Urothelium cell line (cell line): ENCODE measurements around the gene WWOX.

Experiments used
- DNase-seq: peaks from one replicate; pipeline ENCODE4 v3.0.0; 2011; ENCODE audit warnings: low spot score, mixed read lengths
- FAIRE-seq: peaks from 2 replicates; lab custom pipeline; 2011; peaks lifted over from hg19 to GRCh38; lab: Jason Lieb, UNC

Gene WWOX

DNA sequence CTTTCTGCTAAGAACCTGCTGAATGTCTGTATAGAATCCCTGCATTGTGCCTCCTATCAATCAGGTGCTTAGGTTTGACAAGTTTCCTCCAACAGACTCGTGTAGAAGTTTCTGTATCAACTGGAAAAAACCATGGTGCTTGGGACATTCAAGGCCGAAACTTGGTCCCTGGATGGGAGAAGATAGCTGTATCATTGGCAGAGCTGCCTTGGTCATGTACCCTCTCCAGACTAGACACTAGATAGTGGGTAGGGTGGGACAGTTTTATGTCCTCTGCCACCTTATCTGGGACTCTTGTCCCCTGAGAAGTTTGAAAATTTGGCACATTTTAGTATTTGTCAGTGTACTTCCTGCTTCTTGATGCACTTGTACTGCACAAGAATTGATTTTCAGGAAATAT, 520.8 kb downstream of the WWOX start:
- no peak for FAIRE-seq
- no peak for DNase-seq

DNA sequence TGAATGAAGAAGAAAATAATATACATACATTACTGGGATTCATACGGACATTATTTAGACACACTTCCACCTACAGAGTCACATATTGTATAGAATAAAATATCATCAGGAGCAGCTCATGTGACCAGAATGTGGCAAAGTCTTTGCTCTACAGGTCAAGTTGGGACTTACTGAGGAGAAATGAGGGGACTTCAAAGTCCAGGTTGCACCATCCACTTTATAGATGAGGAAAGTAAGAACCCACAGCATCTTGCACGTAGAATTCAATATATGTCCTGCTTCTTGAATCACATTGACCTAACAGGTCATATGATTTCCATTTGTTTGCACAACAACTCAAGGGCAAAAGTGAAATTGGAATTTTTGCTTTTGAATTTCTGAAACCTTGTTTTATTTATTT, 524.3 kb downstream of the WWOX start:
- no peak for DNase-seq
- no peak for FAIRE-seq

DNA sequence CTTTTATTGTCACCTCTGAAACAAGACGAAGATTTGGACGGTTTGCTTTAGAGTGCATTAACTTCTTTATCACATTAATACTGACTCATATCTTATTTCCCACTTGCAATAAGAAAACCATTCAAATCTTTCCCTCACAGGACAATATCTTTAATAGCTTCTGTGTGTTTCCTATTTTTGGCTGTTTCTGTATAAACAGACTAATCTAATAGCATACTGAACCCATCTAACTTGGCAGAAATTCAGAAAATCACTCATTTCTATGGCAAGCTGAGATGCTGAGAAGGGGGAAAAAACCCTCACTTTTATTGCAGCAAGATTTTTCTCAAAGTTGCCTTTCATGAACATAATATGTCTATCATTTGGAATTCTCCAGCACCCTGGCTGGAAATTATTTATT, 524.9 kb downstream of the WWOX start:
- no peak for FAIRE-seq

GRCh38 chr16:78628461-78629045, 529.1 kb downstream of the WWOX start:
- no peak for DNase-seq
- FAIRE-seq, result no peak

More for the DNA sequence above, 524.9 kb downstream of the WWOX start:
- DNase-seq, result no peak

GRCh38 chr16:78629173-78629572, 529.7 kb downstream of the WWOX start:
- DNase-seq (no peak), FAIRE-seq (no peak)

- FAIRE-seq (no peak), DNase-seq (no peak)
These were observed 530.6 kb downstream of the WWOX start for GRCh38 chr16:78630102-78630501.

DNA sequence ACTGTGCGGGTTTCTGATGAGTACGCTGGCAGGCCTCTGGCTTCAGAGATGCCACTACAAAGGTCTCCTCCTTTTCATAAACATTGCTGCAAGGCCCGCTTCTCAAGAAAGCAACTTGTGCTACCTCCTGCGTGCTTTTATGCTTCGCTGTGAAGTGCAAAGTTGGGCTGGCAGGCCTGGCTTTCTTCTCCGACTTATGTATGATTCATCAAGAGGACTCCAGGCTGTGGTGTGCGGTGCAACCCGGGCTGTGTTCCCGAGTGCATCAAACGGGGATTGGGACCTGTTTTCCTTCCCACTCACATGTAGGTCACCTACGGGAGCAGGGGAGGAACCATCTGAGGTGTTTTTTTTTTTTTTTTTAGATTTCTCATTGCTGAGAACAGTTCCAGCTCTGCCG, 534.1 kb downstream of the WWOX start:
- DNase-seq (peak; percentile 28), FAIRE-seq (no peak)

DNA sequence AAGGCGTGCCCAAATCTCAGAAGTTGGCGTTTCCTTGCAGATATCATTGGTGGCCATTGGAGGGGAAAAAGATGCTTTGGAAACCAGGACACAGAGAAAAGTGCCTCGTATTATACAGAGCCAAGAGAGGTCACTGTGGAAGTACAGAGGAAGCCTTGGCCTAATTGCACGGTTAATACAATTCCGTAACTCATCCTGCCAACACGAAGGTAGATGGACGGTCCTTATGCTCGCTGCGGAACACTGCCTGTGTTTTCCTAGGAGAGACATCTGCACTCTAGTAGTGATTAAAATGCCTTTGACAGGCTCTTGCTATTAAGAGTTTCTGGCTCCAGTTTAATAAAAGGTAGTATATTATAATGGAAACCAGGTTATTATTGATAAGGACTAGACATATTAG, 536.4 kb downstream of the WWOX start:
- no peak for FAIRE-seq
- no peak for DNase-seq

DNA sequence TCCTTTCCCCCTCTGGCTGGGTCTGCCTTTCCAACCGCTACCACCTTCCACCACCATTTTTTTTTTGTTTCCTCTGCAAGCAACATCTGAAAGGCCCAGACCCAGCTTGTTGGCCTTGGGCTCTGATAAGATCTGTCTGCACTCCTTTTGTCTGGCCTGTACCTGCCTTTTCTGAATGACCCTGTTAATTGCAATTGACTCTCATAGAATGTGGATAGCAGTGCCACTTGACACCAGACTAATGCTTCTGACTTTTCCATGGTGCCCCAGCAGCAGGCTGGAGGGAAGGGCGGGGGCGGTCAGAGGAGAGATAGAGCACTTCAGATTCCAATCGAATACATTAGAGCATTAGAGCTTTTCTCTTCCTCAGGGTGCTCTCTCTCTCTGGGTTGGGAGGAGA, 538.9 kb downstream of the WWOX start:
- FAIRE-seq, result no peak

GRCh38 chr16:78639775-78640174, 540.3 kb downstream of the WWOX start:
- DNase-seq, result no peak
- no peak for FAIRE-seq

More for the DNA sequence above, 538.9 kb downstream of the WWOX start:
- DNase-seq, result no peak

DNA sequence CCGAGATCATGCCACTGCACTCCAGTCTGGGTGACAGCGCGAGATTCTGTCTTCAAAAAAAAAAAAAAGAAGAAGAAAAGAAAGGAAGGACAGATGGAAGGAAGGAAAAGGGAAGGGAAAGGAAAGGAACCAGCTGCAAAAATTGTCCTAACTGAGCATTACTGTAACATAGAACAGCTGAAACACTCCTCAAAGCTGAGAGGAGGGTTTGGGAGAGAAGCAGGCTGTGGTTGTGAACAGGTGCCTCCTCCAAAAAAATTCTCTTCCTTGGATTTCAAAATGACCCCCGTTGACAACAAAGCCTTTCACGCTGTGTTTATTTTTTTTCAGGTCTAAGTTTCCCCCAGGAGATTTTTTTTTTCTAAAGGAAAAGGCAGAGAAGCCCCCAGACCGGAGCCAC, 541.4 kb downstream of the WWOX start:
- FAIRE-seq (no peak), DNase-seq (no peak)

- no peak for DNase-seq
- FAIRE-seq, result no peak
These were observed 542.0 kb downstream of the WWOX start for GRCh38 chr16:78641433-78641832.

- DNase-seq (no peak), FAIRE-seq (no peak)
These were observed 543.3 kb downstream of the WWOX start for GRCh38 chr16:78642621-78643285.

GRCh38 chr16:78645657-78646056, 546.2 kb downstream of the WWOX start:
- no peak for DNase-seq
- no peak for FAIRE-seq

- FAIRE-seq, result no peak
- no peak for DNase-seq
These were observed 547.6 kb downstream of the WWOX start for GRCh38 chr16:78647019-78647418.

DNA sequence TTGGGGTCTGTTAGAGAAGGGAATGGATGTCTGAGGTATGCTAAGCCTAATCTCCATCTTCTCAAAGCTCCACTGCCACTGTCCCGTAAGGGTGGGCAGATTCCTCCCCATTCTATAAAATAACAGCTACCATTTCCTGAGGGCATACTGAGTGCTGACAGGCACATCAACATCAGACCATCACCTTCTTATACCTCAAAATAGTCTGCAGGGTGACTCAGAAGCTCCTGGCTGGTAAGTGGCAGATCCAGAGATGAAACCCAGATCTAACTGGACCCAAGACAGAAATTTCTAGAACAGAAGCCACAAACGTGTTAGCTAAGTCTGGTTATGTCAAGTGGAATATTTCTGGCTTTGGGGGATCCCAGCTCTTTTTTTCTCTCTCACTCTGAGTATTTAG, 548.0 kb downstream of the WWOX start:
- DNase-seq (no peak), FAIRE-seq (no peak)

- DNase-seq (no peak), FAIRE-seq (no peak)
These were observed 549.1 kb downstream of the WWOX start for GRCh38 chr16:78648517-78648916.

DNA sequence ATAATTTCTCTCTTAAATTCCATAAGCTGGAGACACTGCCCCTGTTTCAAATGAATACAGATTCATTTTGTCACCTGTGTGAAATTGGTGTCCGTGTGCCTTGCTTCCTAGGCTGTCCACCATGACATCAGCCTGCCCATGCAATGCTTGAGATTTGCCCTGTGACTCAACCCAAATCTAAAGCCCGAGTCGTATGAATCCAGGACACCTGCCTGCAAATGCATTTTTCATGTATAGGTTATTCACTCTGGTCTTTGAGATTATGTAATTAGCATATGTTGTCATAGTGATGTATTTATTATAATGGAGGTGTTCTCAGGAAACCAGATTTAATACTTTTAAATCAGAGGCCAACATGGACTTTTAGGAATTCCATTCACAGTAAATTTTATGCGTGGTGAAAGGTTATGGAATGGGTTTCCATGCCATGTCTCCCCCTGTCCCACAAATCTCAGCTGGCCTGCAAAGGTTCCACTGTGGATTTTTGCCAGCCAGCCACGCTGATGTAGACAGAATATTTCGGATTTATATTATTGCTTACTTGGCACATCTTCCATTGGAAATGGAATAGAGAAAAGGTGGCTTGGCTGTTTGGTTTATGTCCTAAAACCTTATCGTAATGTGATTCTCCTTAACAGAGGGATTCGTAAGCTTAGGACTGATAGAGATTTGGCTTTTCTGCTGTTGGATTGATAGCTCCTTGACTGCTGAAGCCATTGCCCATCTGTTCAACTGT, 551.1 kb downstream of the WWOX start:
- FAIRE-seq, result no peak
- no peak for DNase-seq

- no peak for DNase-seq
- FAIRE-seq, result no peak
These were observed 555.5 kb downstream of the WWOX start for GRCh38 chr16:78654929-78655328.

DNA sequence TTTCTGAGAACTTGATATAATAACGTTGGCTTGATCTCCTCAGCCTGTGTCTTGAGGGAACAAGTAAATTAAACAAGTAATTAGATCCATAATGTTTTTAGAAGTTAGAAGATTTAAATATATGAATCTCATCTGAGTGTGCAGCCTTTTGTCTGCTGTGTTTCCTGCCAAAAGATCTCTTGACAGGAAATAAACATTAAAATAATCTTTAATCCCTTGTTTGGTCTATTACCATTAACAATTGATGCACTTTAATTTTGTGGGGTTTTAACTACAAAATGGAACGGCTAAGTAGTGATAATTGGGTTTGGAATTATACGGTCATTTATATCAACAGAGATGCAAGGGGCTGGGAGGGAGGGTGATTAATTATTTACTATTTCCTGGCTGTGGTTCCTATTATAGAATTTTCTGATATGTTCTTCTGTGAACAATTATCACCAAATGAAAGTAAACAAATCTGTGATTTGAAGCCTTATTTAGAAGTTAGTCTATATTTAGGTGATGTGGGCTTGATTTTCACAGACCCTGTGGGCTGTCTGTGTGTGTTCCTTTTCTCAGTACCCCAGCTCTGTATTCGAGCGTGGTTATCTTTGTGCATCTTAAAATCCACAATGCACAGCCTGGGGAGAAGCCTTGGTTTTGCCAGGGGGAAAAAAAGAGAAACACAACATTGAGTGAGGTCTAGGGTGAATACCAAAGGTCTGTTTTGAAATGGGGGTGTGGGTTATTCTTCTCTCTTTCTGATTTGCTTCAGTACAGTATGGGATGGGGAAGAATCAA, 556.1 kb downstream of the WWOX start:
- FAIRE-seq (no peak), DNase-seq (no peak)

DNA sequence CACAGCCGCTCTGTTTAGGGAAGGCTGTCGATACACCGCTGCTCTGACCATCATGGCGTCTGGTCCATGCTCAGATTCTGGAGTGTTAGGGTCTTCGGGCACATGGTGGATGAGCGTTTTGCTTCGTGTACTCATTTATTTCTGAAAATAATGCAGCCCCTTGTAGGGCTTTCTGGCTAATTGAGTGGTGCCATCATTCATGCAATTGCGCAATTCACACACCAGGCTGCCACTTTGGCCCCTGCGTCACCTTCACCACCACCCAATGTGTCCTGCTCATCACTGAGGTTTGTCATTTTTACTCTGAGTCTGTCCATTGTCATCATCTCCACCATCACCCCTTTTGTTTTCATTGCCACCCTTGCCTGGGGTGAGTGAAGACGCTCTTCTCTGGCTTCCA, 557.4 kb downstream of the WWOX start:
- DNase-seq (no peak), FAIRE-seq (no peak)
